ENCODE results near the gene SOCS4.

The SOCS4 gene

DNA sequence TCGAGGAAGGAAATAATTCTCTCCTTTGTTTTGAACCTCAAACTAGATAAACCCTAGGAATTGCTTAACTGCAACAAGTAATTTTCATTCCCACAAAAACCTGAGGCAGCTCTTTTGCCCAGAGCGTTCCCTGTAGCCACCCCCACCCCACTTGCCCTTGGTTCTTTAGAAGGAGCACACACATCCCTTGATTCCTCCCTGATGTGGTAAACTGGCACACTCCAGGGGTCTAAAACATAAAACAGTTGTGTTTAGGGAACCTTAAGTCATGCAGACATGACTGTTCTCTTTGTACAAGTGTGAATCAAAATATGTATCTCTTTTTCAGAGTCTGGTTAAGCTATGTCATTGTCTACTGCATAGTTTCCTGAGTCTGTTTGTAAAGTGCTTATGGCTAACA lies 38.4 kb downstream of the SOCS4 start:
- H3K27ac ChIP-seq: no peak overlapping the region
- TF ChIP-seq ZFX (IDR thresholded peaks at IDR 0.05; ENCODE audit: borderline replicate concordance): no peak
- TF ChIP-seq, protein P1, sequence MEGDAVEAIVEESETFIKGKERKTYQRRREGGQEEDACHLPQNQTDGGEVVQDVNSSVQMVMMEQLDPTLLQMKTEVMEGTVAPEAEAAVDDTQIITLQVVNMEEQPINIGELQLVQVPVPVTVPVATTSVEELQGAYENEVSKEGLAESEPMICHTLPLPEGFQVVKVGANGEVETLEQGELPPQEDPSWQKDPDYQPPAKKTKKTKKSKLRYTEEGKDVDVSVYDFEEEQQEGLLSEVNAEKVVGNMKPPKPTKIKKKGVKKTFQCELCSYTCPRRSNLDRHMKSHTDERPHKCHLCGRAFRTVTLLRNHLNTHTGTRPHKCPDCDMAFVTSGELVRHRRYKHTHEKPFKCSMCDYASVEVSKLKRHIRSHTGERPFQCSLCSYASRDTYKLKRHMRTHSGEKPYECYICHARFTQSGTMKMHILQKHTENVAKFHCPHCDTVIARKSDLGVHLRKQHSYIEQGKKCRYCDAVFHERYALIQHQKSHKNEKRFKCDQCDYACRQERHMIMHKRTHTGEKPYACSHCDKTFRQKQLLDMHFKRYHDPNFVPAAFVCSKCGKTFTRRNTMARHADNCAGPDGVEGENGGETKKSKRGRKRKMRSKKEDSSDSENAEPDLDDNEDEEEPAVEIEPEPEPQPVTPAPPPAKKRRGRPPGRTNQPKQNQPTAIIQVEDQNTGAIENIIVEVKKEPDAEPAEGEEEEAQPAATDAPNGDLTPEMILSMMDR (IDR thresholded peaks at IDR 0.05): no peak

DNA sequence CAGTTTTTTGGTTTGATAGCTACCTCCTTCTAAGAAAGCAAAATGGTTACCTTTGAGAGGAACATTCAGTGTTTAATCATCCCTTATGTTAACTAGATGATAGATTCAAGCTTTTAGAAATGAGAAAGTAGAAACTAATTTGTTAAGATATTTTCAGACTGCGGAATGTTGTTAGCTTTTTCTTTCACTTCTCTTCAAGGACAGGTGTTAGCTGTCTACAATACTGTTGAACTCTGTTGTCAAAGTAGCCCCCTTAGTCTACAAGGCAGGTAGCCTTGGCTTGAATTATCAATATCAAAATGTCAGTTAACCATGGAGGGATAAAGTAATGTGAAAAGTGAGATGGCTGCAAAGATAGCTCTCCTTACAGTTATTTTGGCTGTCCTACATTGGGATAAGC lies 39.2 kb downstream of the SOCS4 start:
- TF ChIP-seq ZFX (IDR thresholded peaks at IDR 0.05; ENCODE audit: borderline replicate concordance): no peak
- TF ChIP-seq, protein P1 (IDR thresholded peaks at IDR 0.05): no peak
- H3K27ac ChIP-seq: no peak overlapping the region

DNA sequence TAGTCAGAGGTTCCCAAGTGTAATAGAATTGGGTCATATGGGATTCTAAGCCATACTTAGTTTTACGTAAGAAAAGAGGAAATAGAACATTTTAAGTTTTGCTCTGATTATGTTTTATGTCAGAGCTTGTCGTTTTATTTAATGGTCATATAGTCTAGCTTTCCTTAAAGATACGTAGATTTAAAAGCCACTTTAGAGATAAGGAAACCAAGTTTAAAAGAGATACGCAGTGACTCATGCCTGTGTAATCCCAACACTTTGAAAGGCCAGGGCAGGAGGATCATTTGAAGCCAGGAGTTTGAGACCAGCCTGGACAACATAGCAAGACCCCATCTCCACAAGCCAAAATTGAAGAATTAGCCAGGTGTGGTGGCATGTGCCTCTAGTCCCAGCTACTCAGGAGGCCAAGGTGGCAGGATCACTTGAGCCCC lies 44.0 kb downstream of the SOCS4 start:
- H3K27ac ChIP-seq: no peak overlapping the region
- TF ChIP-seq, protein P1 (IDR thresholded peaks at IDR 0.05): no peak
- TF ChIP-seq ZFX (IDR thresholded peaks at IDR 0.05; ENCODE audit: borderline replicate concordance): no peak

DNA sequence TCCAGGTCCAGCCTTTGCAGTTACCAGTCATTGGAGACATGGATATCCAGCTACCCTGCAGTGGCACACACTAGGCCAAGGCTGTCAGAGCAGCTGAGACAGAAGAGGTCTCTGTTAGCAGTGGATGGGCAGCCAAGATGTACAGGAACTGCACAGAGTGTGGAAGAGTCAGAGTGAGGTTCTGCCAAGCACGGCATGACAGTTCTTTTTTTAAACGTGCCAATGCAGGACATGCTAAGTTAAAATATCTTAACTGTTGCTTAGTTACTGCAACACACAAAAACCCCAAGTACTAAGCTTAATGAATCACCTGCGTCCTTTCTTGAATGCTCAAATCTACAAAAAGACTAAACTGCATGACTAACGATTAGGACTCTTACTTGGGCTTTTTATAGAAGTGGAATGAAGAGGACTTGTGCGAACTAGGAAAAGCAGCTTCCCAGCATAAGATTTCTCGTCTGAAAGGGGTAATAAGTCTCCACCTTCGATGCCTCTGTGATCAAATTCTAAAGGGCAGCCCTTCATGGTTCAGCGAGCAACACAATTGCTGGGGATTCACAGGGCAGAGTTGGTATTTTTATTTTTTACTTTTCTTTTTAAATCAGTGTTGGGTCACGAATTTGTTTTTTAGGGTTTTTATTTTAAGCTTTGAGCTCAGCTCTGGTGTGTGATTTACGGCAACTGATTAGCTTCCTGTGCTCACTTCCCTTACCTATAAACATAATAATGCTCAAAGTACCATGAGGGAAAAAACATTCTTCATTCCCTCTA lies 45.0 kb downstream of the SOCS4 start:
- no peak overlapping the region for H3K27ac ChIP-seq
- TF ChIP-seq, protein P1 (IDR thresholded peaks at IDR 0.05): no peak
- no peak for TF ChIP-seq ZFX (IDR thresholded peaks at IDR 0.05; ENCODE audit: borderline replicate concordance)

DNA sequence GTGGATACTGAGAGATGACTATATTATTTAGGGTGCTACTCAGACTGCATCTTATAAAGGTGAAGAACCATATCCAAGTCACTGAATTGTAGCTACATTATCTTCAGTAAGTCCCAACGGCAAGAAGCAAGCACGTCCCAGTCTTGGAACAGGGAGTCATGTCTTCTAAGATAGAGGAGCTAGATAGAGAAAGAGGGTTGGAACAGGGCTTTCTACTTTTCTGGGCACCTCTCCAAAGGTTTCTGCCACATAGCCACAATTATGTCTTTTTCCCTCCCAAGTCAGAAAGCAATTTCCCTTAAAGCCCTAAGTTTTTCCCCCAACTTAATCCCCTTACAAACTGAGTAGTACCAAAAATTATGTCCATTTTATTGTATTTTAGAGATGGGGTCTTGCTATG lies 46.8 kb downstream of the SOCS4 start:
- no peak for TF ChIP-seq ZFX (IDR thresholded peaks at IDR 0.05; ENCODE audit: borderline replicate concordance)
- TF ChIP-seq, protein P1 (IDR thresholded peaks at IDR 0.05): no peak
- no peak overlapping the region for H3K27ac ChIP-seq

DNA sequence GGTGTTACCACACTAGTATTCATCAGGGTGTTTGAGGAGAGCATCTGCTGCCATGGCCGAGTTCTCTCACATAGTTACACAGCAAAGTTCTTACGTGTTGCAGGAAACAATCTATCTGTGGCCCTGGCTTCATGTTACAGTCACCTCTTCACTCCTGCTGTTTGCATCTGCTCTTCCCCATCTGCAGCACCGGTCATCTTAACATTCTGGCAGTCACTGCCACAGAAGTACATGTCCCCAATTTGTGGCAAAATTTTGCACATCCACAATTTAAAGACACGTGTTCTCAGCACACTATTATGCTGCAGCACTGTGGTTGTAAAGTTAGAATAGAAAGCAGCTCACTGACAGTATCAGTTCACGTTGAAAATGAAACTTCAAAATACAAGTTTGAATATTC lies 47.6 kb downstream of the SOCS4 start:
- no peak for TF ChIP-seq ZFX (IDR thresholded peaks at IDR 0.05; ENCODE audit: borderline replicate concordance)
- TF ChIP-seq, protein P1 (IDR thresholded peaks at IDR 0.05): no peak
- H3K27ac ChIP-seq: no peak overlapping the region

DNA sequence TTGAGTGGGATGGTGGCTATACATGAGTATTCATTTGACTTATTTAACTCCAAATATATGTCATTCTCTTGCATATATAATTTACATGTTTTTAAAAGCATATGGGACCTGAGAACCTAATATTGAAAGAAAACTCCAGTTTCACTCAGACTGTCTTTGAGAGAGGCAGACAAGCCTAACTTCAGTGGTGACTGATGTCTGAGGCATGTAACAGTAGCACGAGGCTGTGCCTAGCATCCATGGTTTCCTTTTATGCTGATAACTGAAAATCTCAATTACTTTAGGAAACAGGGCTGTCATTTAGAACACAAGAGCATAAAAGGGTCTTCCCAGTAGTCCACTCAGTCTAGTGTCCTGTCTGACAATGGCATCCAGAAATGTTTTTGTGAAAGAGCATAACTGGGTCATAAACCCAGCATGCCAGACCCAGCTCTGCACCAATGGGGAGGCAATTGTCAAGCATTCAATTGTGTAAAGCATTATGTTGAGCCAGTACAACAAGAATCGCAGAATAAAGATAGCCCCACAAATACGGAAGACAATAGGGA lies 48.7 kb downstream of the SOCS4 start:
- TF ChIP-seq, protein P1 (IDR thresholded peaks at IDR 0.05): no peak
- TF ChIP-seq ZFX (IDR thresholded peaks at IDR 0.05; ENCODE audit: borderline replicate concordance): no peak
- H3K27ac ChIP-seq: no peak overlapping the region

Measured in 22Rv1 (cell line).